HEK293 (cell line): ENCODE data around the gene UBE2M.
A peak's percentile ranks its signal among the peaks of the same experiment; 100 is the strongest.

Experiments
- CTCF ChIA-PET: fragments of 350-600 bp; formaldehyde crosslinking; extraction: SDS; loops from one replicate; lab custom pipeline; 2021; ENCODE audit warnings: antibody characterized with exemption; lab: Yijun Ruan, JAX
- POLR2A ChIA-PET: fragments of 300-600 bp; formaldehyde crosslinking; extraction: SDS; loops from one replicate; lab custom pipeline; 2020; ENCODE audit warnings: antibody characterized with exemption, inconsistent platforms; lab: Yijun Ruan, JAX
- H3K27ac ChIP-seq: fragments of 200-500 bp; sonication (Bioruptor generic); 2 replicates; pipeline ENCODE4 v1.5.1; 2014; ENCODE audit warnings: low read depth, low read length, control low read depth, inconsistent platforms; ENCODE audit errors: extremely low read depth
- H3K36me3 ChIP-seq, 2 experiments: fragments of 200-500 bp in 1 of 2; sonication (Bioruptor generic) in 1 of 2; 1 replicate in 1 of 2; 2 replicates in 1 of 2; pipeline ENCODE4 v1.5.1; 2014 to 2017; ENCODE audit warnings: inconsistent platforms in 2 of 2, low read length in 2 of 2; ENCODE audit not compliant: control insufficient read depth in 2 of 2, insufficient read depth in 1 of 2
- H3K4me1 ChIP-seq: fragments of 200-500 bp; sonication (Bioruptor generic); 2 replicates; pipeline ENCODE4 v1.5.1; 2014; ENCODE audit warnings: mild to moderate bottlenecking, low read length, inconsistent platforms; ENCODE audit not compliant: control insufficient read depth, insufficient read depth
- H3K4me3 ChIP-seq: 2 replicates; pipeline ENCODE4 v1.5.1; 2011; ENCODE audit warnings: low read depth, mild to moderate bottlenecking, control low read depth, low read length, moderate library complexity
- H3K9me3 ChIP-seq: fragments of 200-500 bp; sonication (Bioruptor generic); 2 replicates; pipeline ENCODE4 v1.5.1; 2014; ENCODE audit warnings: low read depth, low read length, inconsistent platforms; ENCODE audit not compliant: control insufficient read depth, insufficient read depth
- HOXC10 ChIP-seq: sonication (generic); formaldehyde crosslinking; IDR thresholded peaks from 2 replicates; pipeline ENCODE4 v1.8.1; 2023; ENCODE audit warnings: mild to moderate bottlenecking, missing genetic modification reagents
- IKZF3 ChIP-seq: fragments of 450-650 bp; IDR thresholded peaks from 2 replicates; pipeline ENCODE4 v1.5.0; 2018; ENCODE audit warnings: missing biosample characterization, mild to moderate bottlenecking, missing genetic modification characterization, moderate library complexity
- KLF1 ChIP-seq: fragments of 450-650 bp; formaldehyde crosslinking; IDR thresholded peaks from 2 replicates; pipeline ENCODE4 v1.5.1; 2016; ENCODE audit warnings: missing biosample characterization, missing genetic modification characterization
- KLF7 ChIP-seq: fragments of 450-650 bp; formaldehyde crosslinking; IDR thresholded peaks from 2 replicates; pipeline ENCODE4 v1.5.1; 2016; ENCODE audit warnings: missing biosample characterization, missing genetic modification characterization, borderline replicate concordance
- KLF8 ChIP-seq: fragments of 450-650 bp; formaldehyde crosslinking; IDR thresholded peaks from 2 replicates; pipeline ENCODE4 v1.5.1; 2016; ENCODE audit warnings: missing biosample characterization, missing genetic modification characterization
- REPIN1 ChIP-seq: fragments of 450-650 bp; formaldehyde crosslinking; IDR thresholded peaks from 2 replicates; pipeline ENCODE4 v1.5.1; 2017; ENCODE audit warnings: missing biosample characterization, missing genetic modification characterization, low read depth
- SETDB1 ChIP-seq: IDR thresholded peaks from one replicate; pipeline ENCODE4 v1.6.1; 2017; ENCODE audit warnings: mild to moderate bottlenecking, low read length, moderate library complexity, mixed read lengths; ENCODE audit not compliant: insufficient read length
- ZBTB1 ChIP-seq: fragments of 450-650 bp; formaldehyde crosslinking; IDR thresholded peaks from 2 replicates; pipeline ENCODE4 v1.5.1; 2016; ENCODE audit warnings: missing biosample characterization, missing genetic modification characterization
- ZNF184 ChIP-seq: fragments of 450-650 bp; IDR thresholded peaks from 2 replicates; pipeline ENCODE4 v1.5.1; 2018; ENCODE audit warnings: missing biosample characterization, mild to moderate bottlenecking, missing genetic modification characterization
- ZNF366 ChIP-seq: fragments of 450-650 bp; formaldehyde crosslinking; conservative IDR thresholded peaks from 2 replicates; pipeline ENCODE4 v1.5.1; 2016; ENCODE audit warnings: missing biosample characterization, missing genetic modification characterization
- ZNF473 ChIP-seq: fragments of 450-650 bp; formaldehyde crosslinking; IDR thresholded peaks from 2 replicates; pipeline ENCODE4 v1.5.1; 2017; ENCODE audit warnings: missing biosample characterization, missing genetic modification characterization
- ZNF560 ChIP-seq: fragments of 450-650 bp; formaldehyde crosslinking; IDR thresholded peaks from 2 replicates; pipeline ENCODE4 v1.5.1; 2017; ENCODE audit warnings: missing biosample characterization, missing genetic modification characterization, borderline replicate concordance
- ZNF658 ChIP-seq: fragments of 450-650 bp; formaldehyde crosslinking; IDR thresholded peaks from 2 replicates; pipeline ENCODE4; 2016; ENCODE audit warnings: missing biosample characterization, missing genetic modification characterization
- TF ChIP-seq, protein P1 (sequence below): sonication (generic); formaldehyde crosslinking; IDR thresholded peaks from 2 replicates; pipeline ENCODE4 v1.8.1; 2022; ENCODE audit warnings: mild to moderate bottlenecking, moderate library complexity, missing genetic modification reagents
- TF ChIP-seq, protein P2 (sequence below): fragments of 450-650 bp; formaldehyde crosslinking; IDR thresholded peaks from 2 replicates; pipeline ENCODE4 v1.5.1; 2017; ENCODE audit warnings: missing biosample characterization, mild to moderate bottlenecking, missing genetic modification characterization, moderate library complexity
- TF ChIP-seq, protein P3 (sequence below): fragments of 450-650 bp; formaldehyde crosslinking; IDR thresholded peaks from 2 replicates; pipeline ENCODE4; 2016; ENCODE audit warnings: missing biosample characterization, missing genetic modification characterization
- TF ChIP-seq, protein P4 (sequence below): fragments of 450-650 bp; formaldehyde crosslinking; IDR thresholded peaks from 2 replicates; pipeline ENCODE4 v1.5.1; 2016; ENCODE audit warnings: missing biosample characterization, missing genetic modification characterization

Gene UBE2M

DNA sequence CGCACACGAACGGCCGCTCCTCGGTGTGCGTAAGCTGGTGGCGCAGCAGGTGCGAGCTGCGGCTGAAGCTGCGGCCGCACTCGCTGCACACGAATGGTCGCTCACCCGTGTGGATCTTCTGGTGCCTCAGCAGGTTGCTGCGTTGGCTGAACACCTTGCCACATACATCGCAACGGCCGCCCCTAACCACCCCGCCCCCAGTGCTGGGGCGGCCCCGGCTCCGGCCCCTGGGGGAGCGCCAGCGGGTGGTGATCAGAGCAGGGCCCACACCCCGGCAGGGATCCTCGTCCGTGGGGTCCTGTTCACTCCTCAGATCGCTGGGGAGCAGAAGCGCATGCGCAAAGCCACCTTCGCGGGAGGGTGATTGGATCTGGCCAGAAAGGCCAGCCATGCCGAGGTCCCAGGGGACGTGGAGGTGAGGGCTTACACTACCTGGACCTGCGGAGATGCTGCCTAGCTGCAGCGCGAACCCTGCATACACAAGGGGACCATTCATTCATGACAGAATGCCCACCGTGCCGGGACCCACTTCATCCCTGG, 4.7 kb upstream of the UBE2M start:
- Histone ChIP-seq H3K4me3 (peak overlapping the region; percentile 21), H3K27ac (no peak overlapping the region)

DNA sequence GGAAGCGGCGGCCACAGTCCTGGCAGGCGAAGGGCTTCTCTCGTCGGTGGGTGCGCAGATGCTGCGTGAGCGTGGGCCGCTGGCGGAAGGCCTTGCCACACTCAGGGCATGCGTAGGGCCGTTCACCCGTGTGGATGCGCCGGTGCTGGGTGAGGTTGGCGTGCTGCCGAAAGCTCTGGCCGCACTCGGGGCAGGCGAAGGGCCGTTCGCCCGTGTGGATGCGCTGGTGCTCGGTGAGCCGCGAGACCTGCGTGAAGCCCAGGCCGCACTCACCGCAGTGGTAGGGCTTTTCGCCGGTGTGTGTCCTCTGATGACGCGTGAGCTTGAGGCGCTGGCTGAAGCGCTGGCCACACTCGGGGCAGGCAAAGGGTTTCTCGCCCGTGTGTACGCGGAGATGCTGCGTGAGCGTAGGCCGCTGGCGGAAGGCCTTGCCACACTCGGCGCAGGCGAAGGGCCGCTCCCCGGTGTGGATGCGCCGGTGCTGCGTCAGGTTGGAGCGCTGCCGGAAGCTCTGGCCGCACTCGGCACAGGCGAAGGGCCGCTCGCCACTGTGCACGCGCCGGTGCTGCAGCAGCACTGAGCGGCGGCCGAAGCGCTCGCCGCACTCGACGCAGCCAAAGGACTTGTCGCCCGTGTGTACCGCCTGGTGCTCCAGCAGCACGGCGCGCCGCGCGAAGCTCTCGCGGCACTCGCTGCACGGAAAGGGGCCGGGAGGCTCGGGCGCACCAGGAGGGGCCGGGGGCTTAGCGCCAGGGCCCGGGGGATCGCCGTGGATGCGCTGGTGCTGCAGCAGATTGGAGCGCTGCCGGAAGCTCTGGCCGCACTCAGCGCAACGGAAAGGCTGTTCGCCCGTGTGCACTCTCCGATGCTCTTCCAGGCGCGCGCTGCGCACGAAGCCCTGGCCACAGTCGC, 4.0 kb upstream of the UBE2M start:
- Histone ChIP-seq H3K27ac (no peak overlapping the region; the same call in 1 of the 2 replicates), H3K4me1 (peaks cover 6% of the 10 kb centered on the region; the same call in 1 of the 2 replicates)
- TF ChIP-seq HOXC10 (CRISPR knock-in tag) (0 out of 2 replicates have a peak, but pooled peaks have one; percentile 23), ZNF658 (no peak), IKZF3 (no peak), KLF7 (tag by site-specific recombination) (no peak)
- TF ChIP-seq, protein P1, sequence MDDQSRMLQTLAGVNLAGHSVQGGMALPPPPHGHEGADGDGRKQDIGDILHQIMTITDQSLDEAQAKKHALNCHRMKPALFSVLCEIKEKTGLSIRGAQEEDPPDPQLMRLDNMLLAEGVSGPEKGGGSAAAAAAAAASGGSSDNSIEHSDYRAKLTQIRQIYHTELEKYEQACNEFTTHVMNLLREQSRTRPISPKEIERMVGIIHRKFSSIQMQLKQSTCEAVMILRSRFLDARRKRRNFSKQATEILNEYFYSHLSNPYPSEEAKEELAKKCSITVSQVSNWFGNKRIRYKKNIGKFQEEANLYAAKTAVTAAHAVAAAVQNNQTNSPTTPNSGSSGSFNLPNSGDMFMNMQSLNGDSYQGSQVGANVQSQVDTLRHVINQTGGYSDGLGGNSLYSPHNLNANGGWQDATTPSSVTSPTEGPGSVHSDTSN (CRISPR knock-in tag): peak; percentile 53; the same call in 1 of the 2 replicates
- TF ChIP-seq, protein P2, sequence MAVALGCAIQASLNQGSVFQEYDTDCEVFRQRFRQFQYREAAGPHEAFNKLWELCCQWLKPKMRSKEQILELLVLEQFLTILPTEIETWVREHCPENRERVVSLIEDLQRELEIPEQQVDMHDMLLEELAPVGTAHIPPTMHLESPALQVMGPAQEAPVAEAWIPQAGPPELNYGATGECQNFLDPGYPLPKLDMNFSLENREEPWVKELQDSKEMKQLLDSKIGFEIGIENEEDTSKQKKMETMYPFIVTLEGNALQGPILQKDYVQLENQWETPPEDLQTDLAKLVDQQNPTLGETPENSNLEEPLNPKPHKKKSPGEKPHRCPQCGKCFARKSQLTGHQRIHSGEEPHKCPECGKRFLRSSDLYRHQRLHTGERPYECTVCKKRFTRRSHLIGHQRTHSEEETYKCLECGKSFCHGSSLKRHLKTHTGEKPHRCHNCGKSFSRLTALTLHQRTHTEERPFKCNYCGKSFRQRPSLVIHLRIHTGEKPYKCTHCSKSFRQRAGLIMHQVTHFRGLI (tag by site-specific recombination): peak; percentile 59; the same call in 1 of the 2 replicates
- TF ChIP-seq, protein P3, sequence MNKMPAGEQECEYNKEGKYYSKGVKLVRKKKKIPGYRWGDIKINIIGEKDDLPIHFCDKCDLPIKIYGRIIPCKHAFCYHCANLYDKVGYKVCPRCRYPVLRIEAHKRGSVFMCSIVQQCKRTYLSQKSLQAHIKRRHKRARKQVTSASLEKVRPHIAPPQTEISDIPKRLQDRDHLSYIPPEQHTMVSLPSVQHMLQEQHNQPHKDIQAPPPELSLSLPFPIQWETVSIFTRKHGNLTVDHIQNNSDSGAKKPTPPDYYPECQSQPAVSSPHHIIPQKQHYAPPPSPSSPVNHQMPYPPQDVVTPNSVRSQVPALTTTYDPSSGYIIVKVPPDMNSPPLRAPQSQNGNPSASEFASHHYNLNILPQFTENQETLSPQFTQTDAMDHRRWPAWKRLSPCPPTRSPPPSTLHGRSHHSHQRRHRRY (tag by site-specific recombination): no peak
- TF ChIP-seq, all 188 proteins: peak for 3
- peaks cover 7 to 32% of the 10 kb centered on the region in 2 experiments; a peak in 2 of 3 replicates for H3K36me3 ChIP-seq
- H3K4me3 ChIP-seq: peak overlapping the region; percentile 21
- POLR2A ChIA-PET: interaction anchor here (2.1 to 3.6 kb wide), 6 partner anchors 9 to 43 kb away, joined by 4 to 19 read pairs (median 16); partner anchors contain the start of genes MZF1, TRIM28 and ZBTB45
- H3K9me3 ChIP-seq: no peaks in the 10 kb centered on the region
- CTCF ChIA-PET: interaction anchor here (0.6 to 2.0 kb wide), 2 partner anchors 42 to 43 kb away, joined by 3 to 5 read pairs; partner anchors contain the start of gene ZBTB45

More for the DNA sequence above, 4.7 kb upstream of the UBE2M start:
- POLR2A ChIA-PET: interaction anchor here (0.7 to 3.6 kb wide), 6 partner anchors 9 to 19 kb away, joined by 3 to 19 read pairs (median 16); partner anchors contain the start of genes MZF1 and TRIM28
- peaks cover 7 to 34% of the 10 kb centered on the region in 2 experiments; a peak in 2 of 3 replicates for H3K36me3 ChIP-seq
- TF ChIP-seq, protein P4, sequence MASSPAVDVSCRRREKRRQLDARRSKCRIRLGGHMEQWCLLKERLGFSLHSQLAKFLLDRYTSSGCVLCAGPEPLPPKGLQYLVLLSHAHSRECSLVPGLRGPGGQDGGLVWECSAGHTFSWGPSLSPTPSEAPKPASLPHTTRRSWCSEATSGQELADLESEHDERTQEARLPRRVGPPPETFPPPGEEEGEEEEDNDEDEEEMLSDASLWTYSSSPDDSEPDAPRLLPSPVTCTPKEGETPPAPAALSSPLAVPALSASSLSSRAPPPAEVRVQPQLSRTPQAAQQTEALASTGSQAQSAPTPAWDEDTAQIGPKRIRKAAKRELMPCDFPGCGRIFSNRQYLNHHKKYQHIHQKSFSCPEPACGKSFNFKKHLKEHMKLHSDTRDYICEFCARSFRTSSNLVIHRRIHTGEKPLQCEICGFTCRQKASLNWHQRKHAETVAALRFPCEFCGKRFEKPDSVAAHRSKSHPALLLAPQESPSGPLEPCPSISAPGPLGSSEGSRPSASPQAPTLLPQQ (tag by site-specific recombination): no peak
- TF ChIP-seq ZNF473 (tag by site-specific recombination) (no peak), ZNF366 (tag by site-specific recombination) (no peak), REPIN1 (tag by site-specific recombination) (no peak), SETDB1 (no peak), ZBTB1 (tag by site-specific recombination) (no peak), KLF1 (tag by site-specific recombination) (no peak), KLF8 (no peak), ZNF560 (tag by site-specific recombination) (no peak), ZNF184 (tag by site-specific recombination) (no peak)
- CTCF ChIA-PET: interaction anchor here (2.0 kb wide), 1 partner anchor 44 kb away, joined by 5 read pairs; the partner anchor contains the start of gene ZBTB45
- H3K4me1 ChIP-seq: peaks cover 6% of the 10 kb centered on the region; the same call in 1 of the 2 replicates
- no peaks in the 10 kb centered on the region for H3K9me3 ChIP-seq
